Right cardiac atrium (tissue), 5 donors: Measurements from ENCODE around the gene LMCD1. TPM values are rescaled to one million over a fixed set of nuclear protein-coding genes. Genes with fewer than 3 reads are reported as not detected.

Experiments
- ATAC-seq, 2 donors: fragments of 200-7000 bp; cut with Tn5 transposase; one replicate each; pipeline versions ENCODE4 v1.8.0 to v1.9.1; 2020; ENCODE audit warnings: moderate library complexity in 2 of 2, mild to moderate bottlenecking in 1 of 2
- DNase-seq, 3 donors: peaks; one replicate each; pipeline ENCODE4 v3.0.0-alpha.2; 2020
- H3K27ac ChIP-seq: one replicate; pipeline ENCODE4 v1.5.1; 2013; ENCODE audit warnings: mild to moderate bottlenecking, low read length, control low read depth, moderate library complexity
- H3K27me3 ChIP-seq: one replicate; pipeline ENCODE4 v1.6.1; 2013; ENCODE audit not compliant: control insufficient read depth, insufficient read depth
- H3K4me1 ChIP-seq: one replicate; pipeline ENCODE4 v1.6.1; 2013; ENCODE audit warnings: low read length; ENCODE audit not compliant: control insufficient read depth, insufficient read depth
- H3K4me3 ChIP-seq: one replicate; pipeline ENCODE4 v1.5.1; 2013; ENCODE audit warnings: low read length, control low read depth
- H3K9me3 ChIP-seq: one replicate; pipeline ENCODE4 v1.6.1; 2013; ENCODE audit warnings: low read length; ENCODE audit not compliant: control insufficient read depth
- WGBS: extraction: QIAGEN DNeasy Blood & Tissue Kit; methylation state at CpG from one replicate; pipeline ENCODE4 v1.1.7; 2013; 5-methylcytosine and 5-hydroxymethylcytosine counted together
- intact Hi-C, 4 donors: fragments of 100-400 bp; cut with DNase I; formaldehyde crosslinking; loops; one replicate each; pipeline versions ENCODE4 v1.11.0 to v1.14.0; 2022 to 2023
- polyA plus RNA-seq: library from polyadenylated mRNA; stranded (reverse); fragments of 200-250 nt; gene quantifications from one replicate; pipeline ENCODE4 v1.2.3, GENCODE V29; 2013
- total RNA-seq, 4 donors: library from RNA; stranded (reverse); fragmentation: NEBNext Ultra II Directional; extraction: Animal tissue kit (Norgen Biotek cat#: 25700); gene quantifications; one replicate each; pipeline ENCODE4 v1.2.1, GENCODE V29; 2021
- donor health status: healthy with polysubstance abuse.
- donor health status: DM: no; HTN: yes; CAD: no.
- donor health status: DM: no; HTN: no; CAD: no.
- donor health status: DM: no; HTN: yes; CAD: no; lungs with severe emphysema.
- donor health status: DM: yes; HTN: yes; CAD: no.

LMCD1 gene
- total and polyA plus RNA-seq, 5 donors, result 43.4 to 57.8 (median 53.5) TPM

DNA sequence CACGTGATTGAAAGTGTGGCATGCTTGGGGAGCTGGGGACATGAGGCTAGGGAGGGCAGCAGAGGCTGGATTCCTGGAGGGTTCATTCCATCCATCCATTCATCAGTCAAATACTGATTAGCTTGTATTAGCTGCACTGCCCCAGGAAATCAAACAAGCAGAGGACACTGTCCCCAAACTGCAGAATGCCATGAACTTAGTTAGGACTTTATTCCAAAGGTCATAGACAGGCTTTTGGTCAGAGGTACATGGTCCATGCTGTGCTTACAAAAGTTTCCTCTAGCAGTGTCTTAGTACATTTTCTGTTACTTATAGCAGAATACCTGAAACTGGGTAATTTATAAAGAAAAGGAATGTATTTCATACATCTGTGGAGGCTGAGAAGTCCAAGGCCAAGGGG, 47.7 kb downstream of the LMCD1 start:
- no peak for DNase-seq
- no peak overlapping the region for H3K27ac ChIP-seq
- peaks cover 6% of the 10 kb centered on the region for H3K4me1 ChIP-seq
- WGBS, result 58% methylated on average over 1 of the region's 1 CpG
- no peaks in the 10 kb centered on the region for H3K27me3 ChIP-seq
- no peak overlapping the region for H3K4me3 ChIP-seq
- no peaks in the 10 kb centered on the region for H3K9me3 ChIP-seq
- no peak for ATAC-seq
- intact Hi-C loops, result no loop called here

DNA sequence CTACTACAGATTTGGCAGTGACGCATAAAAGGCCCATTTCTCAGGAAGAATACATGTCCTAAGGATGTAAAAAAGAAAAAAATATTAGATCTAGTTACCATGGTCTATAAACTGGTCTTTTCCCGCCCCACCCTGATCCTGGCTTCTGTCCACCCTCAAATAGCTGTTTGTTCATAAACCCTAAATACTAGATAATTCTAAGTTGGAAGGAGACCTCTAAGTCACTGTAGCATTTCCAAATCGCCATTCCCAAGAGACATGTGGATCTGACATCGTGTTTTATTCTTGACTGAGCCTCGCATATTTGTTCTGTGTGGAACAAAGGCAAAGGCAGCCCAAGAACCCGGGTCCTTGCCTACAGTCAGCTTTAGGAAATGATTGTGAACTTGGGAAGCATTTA, 49.0 kb downstream of the LMCD1 start:
- no peaks in the 10 kb centered on the region for H3K9me3 ChIP-seq
- H3K27me3 ChIP-seq, result no peaks in the 10 kb centered on the region
- H3K27ac ChIP-seq, result no peak overlapping the region
- no peak overlapping the region for H3K4me3 ChIP-seq
- intact Hi-C loops, result loop anchor here in 1 of 4 donors (10.0 kb wide), 1 partner anchor 46 kb away; the partner anchor contains the start of gene LMCD1
- DNase-seq (peak; percentile 72 to 85 (median 75)), ATAC-seq (peak; percentile 68 to 79)
- peaks cover 6% of the 10 kb centered on the region for H3K4me1 ChIP-seq
- WGBS, result 56% methylated on average over 6 of the region's 6 CpGs

DNA sequence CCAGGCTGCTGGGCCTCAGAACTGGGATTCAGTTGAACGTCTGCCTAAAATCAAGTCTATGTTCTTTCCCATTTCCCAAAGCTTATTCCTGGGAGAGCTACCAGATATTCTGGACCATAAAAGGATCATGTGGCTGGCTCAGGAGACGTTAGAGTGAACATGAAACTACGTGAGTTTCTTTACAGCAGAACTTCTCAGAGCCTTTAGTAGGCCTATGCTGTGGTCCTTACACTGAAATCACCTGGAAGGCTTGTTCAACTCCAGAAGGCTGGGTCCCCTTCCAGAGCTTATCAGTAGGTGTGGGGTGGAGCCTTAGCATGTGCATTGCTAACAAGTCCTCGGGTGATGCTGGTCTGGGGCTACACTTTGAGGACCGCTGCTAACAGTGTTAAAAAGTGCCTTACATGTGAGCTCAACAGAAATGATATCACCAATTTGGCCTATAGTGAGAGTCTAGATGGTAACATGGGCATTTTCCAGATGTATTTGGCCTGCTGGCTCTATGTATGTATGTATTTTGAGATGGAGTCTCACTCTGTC, 50.7 kb downstream of the LMCD1 start:
- Histone ChIP-seq H3K9me3 (no peaks in the 10 kb centered on the region), H3K4me1 (peaks cover 4% of the 10 kb centered on the region), H3K27me3 (no peaks in the 10 kb centered on the region), H3K27ac (no peak overlapping the region), H3K4me3 (no peak overlapping the region)
- intact Hi-C loops, result loop anchor here in 1 of 4 donors (10.0 kb wide), 1 partner anchor 47 kb away; the partner anchor contains the start of gene LMCD1
- no peak for ATAC-seq
- DNase-seq, result no peak
- WGBS, result 70% methylated on average over 5 of the region's 5 CpGs

DNA sequence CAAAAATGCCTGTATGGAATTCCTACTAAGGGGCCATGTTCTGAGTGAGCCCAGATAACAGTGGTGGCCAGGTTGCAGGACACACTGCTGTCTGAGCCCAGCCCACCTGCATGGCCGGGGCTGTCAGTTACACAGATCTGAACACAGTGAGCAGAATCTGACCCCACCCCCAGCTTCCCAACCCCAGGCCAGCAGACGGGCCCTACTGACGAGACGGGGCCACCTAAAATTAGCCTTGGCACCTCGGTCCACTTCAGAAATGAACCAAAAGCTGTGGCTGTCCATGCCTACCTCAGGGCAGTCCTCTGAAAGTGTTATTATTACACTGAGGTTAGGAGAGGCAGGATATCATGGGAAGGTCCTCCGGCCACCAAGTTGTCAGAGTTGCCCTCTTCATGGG, 51.8 kb downstream of the LMCD1 start:
- WGBS, result 74% methylated on average over 6 of the region's 6 CpGs
- H3K4me1 ChIP-seq, result peaks cover 8% of the 10 kb centered on the region
- no peaks in the 10 kb centered on the region for H3K27me3 ChIP-seq
- no peaks in the 10 kb centered on the region for H3K9me3 ChIP-seq
- intact Hi-C loops, result loop anchor here in 1 of 4 donors (10.0 kb wide), 1 partner anchor 49 kb away; the partner anchor contains the start of gene LMCD1
- no peak overlapping the region for H3K4me3 ChIP-seq
- no peak overlapping the region for H3K27ac ChIP-seq
- no peak for ATAC-seq
- DNase-seq, result peak in 1 of 3 donors; percentile 64

DNA sequence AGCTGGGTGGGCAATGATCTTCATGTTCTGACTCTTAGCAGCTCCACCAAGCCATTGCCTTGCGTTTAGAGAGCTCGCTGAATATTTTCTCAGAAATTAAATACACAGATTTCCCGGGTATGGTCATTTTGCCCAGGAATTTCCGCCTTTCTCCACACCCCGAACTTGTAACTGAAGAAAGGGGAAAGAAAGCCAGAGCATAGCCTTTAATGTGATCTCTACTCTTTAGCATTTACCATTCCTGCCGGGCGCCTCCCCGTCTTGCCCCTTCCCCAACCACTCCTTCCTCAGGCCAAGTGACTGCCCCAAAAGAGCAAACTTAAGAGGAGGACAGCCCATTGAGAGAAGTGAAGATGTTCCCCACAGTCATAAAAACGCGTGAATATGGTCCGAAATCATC, 53.1 kb downstream of the LMCD1 start:
- H3K27me3 ChIP-seq, result no peaks in the 10 kb centered on the region
- WGBS, result 76% methylated on average over 11 of the region's 11 CpGs
- DNase-seq (no peak), ATAC-seq (no peak)
- intact Hi-C loops, result loop anchor here in 1 of 4 donors (10.0 kb wide), 1 partner anchor 50 kb away; the partner anchor contains the start of gene LMCD1
- H3K27ac ChIP-seq, result peak overlapping the region; percentile 51
- H3K9me3 ChIP-seq, result no peaks in the 10 kb centered on the region
- H3K4me1 ChIP-seq, result peaks cover 11% of the 10 kb centered on the region
- no peak overlapping the region for H3K4me3 ChIP-seq

DNA sequence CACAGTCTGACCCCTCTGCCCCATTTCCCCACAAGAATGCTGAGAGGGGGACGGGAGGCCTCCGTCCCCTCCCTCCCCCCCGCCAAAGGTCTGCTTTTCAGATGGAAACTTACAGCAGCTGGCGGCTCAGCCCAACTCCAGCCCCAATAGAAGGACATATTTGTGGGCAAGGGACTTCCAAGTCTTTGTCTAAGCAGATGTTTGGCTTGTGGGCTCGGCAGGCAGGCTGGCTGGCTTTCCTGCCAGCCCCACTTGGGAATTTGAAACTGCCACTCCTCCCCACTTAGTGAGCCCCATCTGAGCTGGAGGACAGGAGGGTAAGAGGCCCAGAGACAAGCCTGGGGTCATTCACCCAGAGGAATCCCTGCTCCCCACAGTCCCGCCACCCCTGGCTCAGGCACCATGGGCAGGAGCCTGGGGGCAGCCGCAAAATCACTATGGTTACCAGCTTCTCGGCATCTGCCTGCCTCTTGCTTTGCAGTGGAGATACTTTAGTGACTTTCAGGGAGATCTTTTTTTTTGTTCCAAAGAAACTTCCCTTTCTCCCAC, 53.6 kb downstream of the LMCD1 start:
- no peaks in the 10 kb centered on the region for H3K27me3 ChIP-seq
- WGBS, result 54% methylated on average over 8 of the region's 8 CpGs
- DNase-seq (peak; percentile 63 to 87 (median 80)), ATAC-seq (peak; percentile 36 to 38)
- no peak overlapping the region for H3K4me3 ChIP-seq
- intact Hi-C loops, result loop anchor here in 1 of 4 donors (10.0 kb wide), 1 partner anchor 50 kb away; the partner anchor contains the start of gene LMCD1
- H3K27ac ChIP-seq, result peak overlapping the region; percentile 51
- no peaks in the 10 kb centered on the region for H3K9me3 ChIP-seq
- peaks cover 11% of the 10 kb centered on the region for H3K4me1 ChIP-seq

DNA sequence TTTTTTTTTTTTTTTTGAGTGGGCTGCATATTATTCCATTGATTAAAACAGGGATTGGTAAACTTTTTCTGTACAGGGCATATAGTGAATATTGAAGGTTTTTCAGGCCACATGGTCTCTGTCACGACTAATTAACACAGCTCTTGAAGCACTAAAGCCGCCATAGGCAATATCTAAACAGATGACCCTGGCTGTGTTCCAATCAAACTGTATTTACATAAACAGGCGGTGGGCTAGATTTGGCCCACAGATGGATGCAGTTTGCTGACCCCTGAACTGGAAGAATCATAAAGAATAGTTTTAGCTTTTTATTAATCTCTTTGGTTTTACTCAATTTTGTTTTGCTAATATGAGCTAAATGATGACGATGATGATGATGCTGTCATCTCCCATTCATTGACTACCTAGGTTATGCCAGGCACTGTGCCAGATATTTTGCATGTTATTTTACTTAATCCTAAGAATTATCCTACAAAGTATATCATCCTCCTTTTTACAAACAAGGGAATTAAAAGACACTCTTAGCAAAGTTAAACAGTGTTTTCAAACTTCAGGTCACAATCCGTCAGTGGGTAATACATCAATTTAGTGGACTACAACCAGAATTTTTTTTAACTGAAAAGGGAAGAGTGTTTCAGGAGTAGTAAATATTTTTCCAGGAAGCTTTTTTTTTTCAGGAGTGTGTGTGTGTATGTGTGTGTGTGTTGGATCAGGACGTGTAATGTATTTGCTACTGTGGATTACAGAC, 54.3 kb downstream of the LMCD1 start:
- Histone ChIP-seq H3K4me3 (no peak overlapping the region), H3K4me1 (peaks cover 14% of the 10 kb centered on the region), H3K27me3 (no peaks in the 10 kb centered on the region), H3K27ac (no peak overlapping the region), H3K9me3 (no peaks in the 10 kb centered on the region)
- 74% methylated on average over 6 of the region's 6 CpGs for WGBS
- intact Hi-C loops, result loop anchor here in 1 of 4 donors (10.0 kb wide), 1 partner anchor 51 kb away; the partner anchor contains the start of gene LMCD1
- DNase-seq, result no peak
- no peak for ATAC-seq

DNA sequence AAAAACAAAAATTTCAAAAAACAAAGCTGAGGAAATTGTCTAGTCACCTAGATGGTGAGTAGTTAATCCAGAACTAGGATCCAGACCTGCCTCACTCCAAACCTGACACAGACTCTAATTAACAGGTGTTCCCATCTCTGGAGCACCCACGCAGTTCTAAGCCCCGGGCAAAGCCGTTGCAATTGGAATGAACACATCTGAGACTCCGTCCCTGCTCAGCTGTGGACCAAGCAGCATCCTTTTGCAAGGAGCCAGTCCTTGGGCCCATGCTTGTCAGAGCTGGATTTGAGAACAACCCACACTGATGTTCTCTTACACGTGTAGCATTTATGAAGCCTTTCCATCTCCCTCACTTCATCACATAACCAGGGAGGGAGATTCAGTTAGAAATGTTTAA, 54.8 kb downstream of the LMCD1 start:
- Histone ChIP-seq H3K27me3 (no peaks in the 10 kb centered on the region), H3K4me1 (peaks cover 14% of the 10 kb centered on the region), H3K9me3 (no peaks in the 10 kb centered on the region), H3K4me3 (no peak overlapping the region), H3K27ac (no peak overlapping the region)
- intact Hi-C loops, result loop anchor here in 1 of 4 donors (10.0 kb wide), 1 partner anchor 52 kb away; the partner anchor contains the start of gene LMCD1
- DNase-seq (no peak), ATAC-seq (no peak)
- WGBS, result 79% methylated on average over 5 of the region's 5 CpGs

DNA sequence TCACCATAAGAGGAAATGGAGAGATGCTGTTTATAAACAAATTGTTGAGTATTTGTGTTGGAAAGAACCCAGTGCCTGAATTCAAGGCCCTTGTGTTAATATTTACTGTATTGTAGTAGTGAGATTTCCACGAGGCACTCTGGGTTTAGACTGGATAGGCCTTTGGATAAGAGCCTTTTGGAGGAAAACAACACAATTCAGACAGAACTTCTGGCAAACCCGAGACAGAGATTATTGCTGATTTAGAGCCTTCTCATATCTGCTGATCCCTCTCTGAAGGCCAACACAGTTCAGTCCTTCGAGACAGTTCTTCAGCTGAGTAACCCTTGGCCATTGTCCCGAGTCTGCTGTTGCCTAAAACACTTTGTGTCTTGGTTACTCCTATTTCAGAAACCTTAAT, 55.7 kb downstream of the LMCD1 start:
- no peak overlapping the region for H3K4me3 ChIP-seq
- no peak overlapping the region for H3K27ac ChIP-seq
- DNase-seq (peak in 2 of 3 donors; percentile 68 to 86), ATAC-seq (peak; percentile 24 to 65)
- H3K4me1 ChIP-seq, result peaks cover 19% of the 10 kb centered on the region
- no peaks in the 10 kb centered on the region for H3K27me3 ChIP-seq
- intact Hi-C loops, result loop anchor here in 1 of 4 donors (10.0 kb wide), 1 partner anchor 52 kb away; the partner anchor contains the start of gene LMCD1
- WGBS, result 58% methylated on average over 4 of the region's 4 CpGs
- H3K9me3 ChIP-seq, result no peaks in the 10 kb centered on the region

DNA sequence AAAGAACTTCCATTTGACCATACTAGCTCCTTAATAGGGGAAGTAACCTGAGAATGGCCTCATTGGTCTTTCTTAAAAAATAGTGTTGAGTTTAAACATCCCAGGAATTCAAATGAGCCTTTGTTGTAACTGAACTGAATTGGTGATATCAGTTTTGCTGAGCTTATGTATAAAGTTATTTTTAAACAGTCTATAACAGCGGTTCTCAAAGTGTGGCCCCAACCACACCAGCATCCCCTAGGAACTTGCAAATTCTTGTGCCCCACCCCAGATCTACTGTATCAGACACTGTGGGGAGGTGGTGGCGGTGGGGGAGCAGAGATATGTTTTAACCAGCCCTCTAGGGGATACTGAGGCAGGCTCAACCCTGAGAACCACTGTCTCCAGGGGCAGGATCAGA, 57.0 kb downstream of the LMCD1 start:
- Histone ChIP-seq H3K4me1 (peaks cover 24% of the 10 kb centered on the region), H3K27me3 (no peaks in the 10 kb centered on the region), H3K27ac (peak overlapping the region; percentile 13), H3K4me3 (no peak overlapping the region), H3K9me3 (no peaks in the 10 kb centered on the region)
- DNase-seq (no peak), ATAC-seq (no peak)
- WGBS, result 93% methylated on average over 2 of the region's 2 CpGs
- intact Hi-C loops, result loop anchor here in 1 of 4 donors (10.0 kb wide), 1 partner anchor 54 kb away; the partner anchor contains the start of gene LMCD1

DNA sequence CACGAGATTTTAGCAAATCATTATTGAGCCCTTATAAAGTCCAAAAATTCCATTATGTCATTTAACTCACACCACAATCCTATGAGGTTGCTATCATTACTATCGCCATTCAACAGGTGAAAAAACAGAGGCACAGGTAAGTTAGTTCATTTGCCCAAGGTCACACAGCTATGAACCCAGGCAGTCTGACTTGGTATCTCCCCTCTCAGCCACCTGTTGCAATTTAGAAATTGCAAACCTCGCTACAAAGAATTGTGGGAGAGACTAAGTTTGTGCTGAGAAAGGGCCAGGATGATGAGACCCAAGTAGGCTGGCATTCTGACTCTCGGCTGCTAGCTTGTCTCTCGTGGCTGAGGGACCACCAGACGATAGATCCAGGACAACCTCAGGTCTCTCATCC, 57.7 kb downstream of the LMCD1 start:
- 97% methylated on average over 6 of the region's 6 CpGs for WGBS
- H3K4me1 ChIP-seq, result peaks cover 24% of the 10 kb centered on the region

More for the DNA sequence above, 57.7 kb downstream of the LMCD1 start:
- no peaks in the 10 kb centered on the region for H3K27me3 ChIP-seq
- ATAC-seq (no peak), DNase-seq (no peak)
- intact Hi-C loops, result loop anchor here in 1 of 4 donors (10.0 kb wide), 1 partner anchor 55 kb away; the partner anchor contains the start of gene LMCD1
- no peak overlapping the region for H3K4me3 ChIP-seq
- no peaks in the 10 kb centered on the region for H3K9me3 ChIP-seq
- no peak overlapping the region for H3K27ac ChIP-seq
